SK-N-SH treated with all-trans-retinoic acid at 6 μM for 48 hours (cell line): ENCODE data around the gene MOCOS.

Experiments
- ATAC-seq: fragments of 200-7000 bp; cut with Tn5 transposase; 3 replicates; pipeline ENCODE4 v1.9.1; 2020; ENCODE audit warnings: mild to moderate bottlenecking, moderate library complexity
- ARNTL ChIP-seq: fragments of 450-650 bp; formaldehyde crosslinking; IDR thresholded peaks from 2 replicates; pipeline ENCODE4 v1.5.0; 2020; ENCODE audit warnings: low read depth, mild to moderate bottlenecking, moderate library complexity, borderline replicate concordance
- BACH2 ChIP-seq: fragments of 250-450 bp; sonication (Bioruptor Pico); IDR thresholded peaks from 2 replicates; pipeline ENCODE4 v1.9.0; 2021; ENCODE audit warnings: mild to moderate bottlenecking, borderline replicate concordance
- CREB5 ChIP-seq: fragments of 250-450 bp; sonication (Bioruptor Pico); IDR thresholded peaks from 2 replicates; pipeline ENCODE4 v1.5.1; 2020; ENCODE audit warnings: low read depth, mild to moderate bottlenecking, moderate library complexity
- CSDC2 ChIP-seq: fragments of 250-450 bp; sonication (Bioruptor Pico); IDR thresholded peaks from 2 replicates; pipeline ENCODE4 v1.5.0; 2020; ENCODE audit warnings: mild to moderate bottlenecking, moderate library complexity
- CSRNP3 ChIP-seq: fragments of 250-450 bp; sonication (Bioruptor Pico); IDR thresholded peaks from 2 replicates; pipeline ENCODE4 v1.5.1; 2021; ENCODE audit warnings: mild to moderate bottlenecking, moderate library complexity
- ESRRG ChIP-seq: fragments of 250-450 bp; sonication (Bioruptor Pico); IDR thresholded peaks from 2 replicates; pipeline ENCODE4 v1.6.1; 2021; ENCODE audit warnings: mild to moderate bottlenecking
- GLIS3 ChIP-seq: fragments of 250-450 bp; sonication (Bioruptor Pico); IDR thresholded peaks from 2 replicates; pipeline ENCODE4 v1.5.0; 2020; ENCODE audit warnings: mild to moderate bottlenecking, moderate library complexity
- ISL1 ChIP-seq: fragments of 250-450 bp; sonication (Bioruptor Pico); IDR thresholded peaks from 2 replicates; pipeline ENCODE4 v2.1.2; 2022; ENCODE audit warnings: mild to moderate bottlenecking, moderate library complexity
- OSR1 ChIP-seq: fragments of 250-450 bp; sonication (Bioruptor Pico); IDR thresholded peaks from 2 replicates; pipeline ENCODE4 v1.8.0; 2022; ENCODE audit warnings: moderate library complexity, mild to moderate bottlenecking, inconsistent platforms
- PATZ1 ChIP-seq: fragments of 250-450 bp; sonication (Bioruptor Pico); IDR thresholded peaks from 2 replicates; pipeline ENCODE4 v1.8.0; 2020; ENCODE audit warnings: mild to moderate bottlenecking, moderate library complexity, borderline replicate concordance
- POU6F1 ChIP-seq: fragments of 250-450 bp; sonication (Bioruptor Pico); IDR thresholded peaks from 2 replicates; pipeline ENCODE4 v1.8.0; 2021; ENCODE audit warnings: low read depth, mild to moderate bottlenecking, moderate library complexity, borderline replicate concordance
- PPARA ChIP-seq: fragments of 250-450 bp; sonication (Bioruptor Pico); IDR thresholded peaks from 2 replicates; pipeline ENCODE4 v1.5.0; 2020; ENCODE audit warnings: mild to moderate bottlenecking, borderline replicate concordance
- RARB ChIP-seq: fragments of 250-450 bp; sonication (Bioruptor Pico); IDR thresholded peaks from 2 replicates; pipeline ENCODE4 v1.8.0; 2021; ENCODE audit warnings: mild to moderate bottlenecking, moderate library complexity
- SNAI2 ChIP-seq: fragments of 250-450 bp; sonication (Bioruptor Pico); IDR thresholded peaks from 2 replicates; pipeline ENCODE4 v1.5.0; 2020; ENCODE audit warnings: mild to moderate bottlenecking, moderate library complexity
- TCF4 ChIP-seq: fragments of 250-450 bp; sonication (Bioruptor Pico); IDR thresholded peaks from 2 replicates; pipeline ENCODE4 v1.8.0; 2021; ENCODE audit warnings: mild to moderate bottlenecking, moderate library complexity, borderline replicate concordance
- TOX ChIP-seq: fragments of 250-450 bp; sonication (Bioruptor Pico); IDR thresholded peaks from 2 replicates; pipeline ENCODE4 v1.8.0; 2021; ENCODE audit warnings: mild to moderate bottlenecking, moderate library complexity, borderline replicate concordance
- TSHZ2 ChIP-seq: fragments of 250-450 bp; sonication (Bioruptor Pico); IDR thresholded peaks from 2 replicates; pipeline ENCODE4 v1.5.0; 2020; ENCODE audit warnings: mild to moderate bottlenecking, moderate library complexity
- ZFP3 ChIP-seq: fragments of 250-450 bp; sonication (Bioruptor Pico); IDR thresholded peaks from 2 replicates; pipeline ENCODE4 v1.5.0; 2020; ENCODE audit warnings: mild to moderate bottlenecking, moderate library complexity
- ZFP30 ChIP-seq: fragments of 450-650 bp; formaldehyde crosslinking; IDR thresholded peaks from 2 replicates; pipeline ENCODE4 v1.5.0; 2022; ENCODE audit warnings: mild to moderate bottlenecking, moderate library complexity
- ZNF565 ChIP-seq: fragments of 450-650 bp; formaldehyde crosslinking; conservative IDR thresholded peaks from 2 replicates; pipeline ENCODE4 v1.5.0; 2020; ENCODE audit warnings: low read depth, mild to moderate bottlenecking, moderate library complexity
- ZNF70 ChIP-seq: fragments of 450-650 bp; formaldehyde crosslinking; IDR thresholded peaks from 2 replicates; pipeline ENCODE4 v1.5.0; 2020; ENCODE audit warnings: mild to moderate bottlenecking, moderate library complexity
- ZNF8 ChIP-seq: fragments of 450-650 bp; formaldehyde crosslinking; IDR thresholded peaks from 2 replicates; pipeline ENCODE4 v1.5.0; 2020; ENCODE audit warnings: mild to moderate bottlenecking, moderate library complexity

Gene MOCOS

GRCh38 chr18:36275561-36275960, 88.3 kb downstream of the MOCOS start:
- no peak for TF ChIP-seq ARNTL (CRISPR knock-in tag)
- no peak for TF ChIP-seq ZNF70 (CRISPR knock-in tag)
- no peak for TF ChIP-seq SNAI2 (CRISPR knock-in tag)
- TF ChIP-seq RARB (CRISPR knock-in tag): no peak
- no peak for TF ChIP-seq PPARA (CRISPR knock-in tag)
- TF ChIP-seq ISL1 (CRISPR knock-in tag): no peak
- TF ChIP-seq TCF4 (CRISPR knock-in tag): no peak
- TF ChIP-seq BACH2: no peak
- TF ChIP-seq ZNF8: no peak
- no peak for TF ChIP-seq PATZ1 (CRISPR knock-in tag)
- TF ChIP-seq ZFP3 (CRISPR knock-in tag): no peak
- no peak for TF ChIP-seq CSDC2 (CRISPR knock-in tag)
- no peak for TF ChIP-seq GLIS3 (CRISPR knock-in tag)
- TF ChIP-seq TSHZ2 (CRISPR knock-in tag): no peak
- TF ChIP-seq CSRNP3 (CRISPR knock-in tag): no peak
- no peak for TF ChIP-seq CREB5 (CRISPR knock-in tag)
- ATAC-seq: no peak

- TF ChIP-seq ESRRG (CRISPR knock-in tag) (no peak), CSDC2 (CRISPR knock-in tag) (no peak), BACH2 (no peak)
- no peak for ATAC-seq
These were observed 91.7 kb downstream of the MOCOS start for GRCh38 chr18:36279001-36279400.

- TF ChIP-seq POU6F1 (CRISPR knock-in tag) (no peak), PATZ1 (CRISPR knock-in tag) (no peak), ISL1 (CRISPR knock-in tag) (no peak), ZFP30 (no peak), SNAI2 (CRISPR knock-in tag) (no peak), TOX (CRISPR knock-in tag) (no peak), OSR1 (CRISPR knock-in tag) (no peak), ZNF565 (CRISPR knock-in tag) (no peak), ESRRG (CRISPR knock-in tag) (no peak), TCF4 (CRISPR knock-in tag) (no peak)
- ATAC-seq: no peak
These were observed 94.6 kb downstream of the MOCOS start for GRCh38 chr18:36281936-36282335.
